Panc1 (cell line): ENCODE data around the gene UBTD2. TPM values are rescaled to one million over a fixed set of nuclear protein-coding genes. Genes with fewer than 3 reads are reported as not detected.

Experiments
- ATAC-seq: fragments of 200-7000 bp; cut with Tn5 transposase; 2 replicates; pipeline ENCODE4 v1.9.1; 2020; ENCODE audit warnings: mild to moderate bottlenecking, moderate library complexity
- BruUV-seq: library from RNA; stranded (reverse); fragments of 400-500 nt; replicated peaks from 2 replicates; lab custom pipeline; 2021; lab: Mats Ljungman, UMichigan
- CTCF ChIA-PET: fragments of 300-600 bp; sonication (Branson Sonifier 250); formaldehyde crosslinking; loops from one replicate; lab custom pipeline; 2022; ENCODE audit warnings: antibody characterized with exemption; lab: Charles Lee
- POLR2A ChIA-PET: fragments of 300-600 bp; sonication (Branson Sonifier 250); formaldehyde crosslinking; loops from one replicate; lab custom pipeline; 2022; ENCODE audit warnings: antibody characterized with exemption; lab: Charles Lee
- DNase-seq: peaks from one replicate; pipeline ENCODE4 v3.0.0-alpha.2; 2010; ENCODE audit warnings: low read depth, low spot score
- H3K27ac ChIP-seq: 2 replicates; pipeline ENCODE4 v1.5.1; 2011; ENCODE audit warnings: mild to moderate bottlenecking, low read length, inconsistent platforms
- H3K27me3 ChIP-seq: fragments of 200-500 bp; sonication (Bioruptor generic); 2 replicates; pipeline ENCODE4 v1.6.0; 2014; ENCODE audit warnings: low read length, inconsistent platforms; ENCODE audit not compliant: control insufficient read depth, insufficient read depth
- H3K36me3 ChIP-seq: fragments of 200-500 bp; sonication (Bioruptor generic); 2 replicates; pipeline ENCODE4 v1.5.1; 2014; ENCODE audit warnings: inconsistent platforms, mild to moderate bottlenecking, low read length, moderate library complexity; ENCODE audit not compliant: control insufficient read depth, insufficient read depth
- H3K4me1 ChIP-seq: 2 replicates; pipeline ENCODE4 v1.5.1; 2011; ENCODE audit warnings: inconsistent platforms, mild to moderate bottlenecking, low read length, moderate library complexity; ENCODE audit not compliant: control insufficient read depth, insufficient read depth
- H3K4me3 ChIP-seq, 2 experiments: 2 replicates each; pipeline ENCODE4 v1.5.1; 2011 to 2012; ENCODE audit warnings: low read depth in 2 of 2, low read length in 2 of 2, mild to moderate bottlenecking in 2 of 2, inconsistent platforms in 1 of 2, moderate library complexity in 1 of 2
- H3K9me3 ChIP-seq: fragments of 200-500 bp; sonication (Bioruptor generic); 2 replicates; pipeline ENCODE4 v1.5.1; 2014; ENCODE audit warnings: low read depth, mild to moderate bottlenecking, inconsistent platforms, low read length, moderate library complexity; ENCODE audit not compliant: control insufficient read depth, insufficient read depth
- POLR2AphosphoS5 ChIP-seq: IDR thresholded peaks from 2 replicates; pipeline ENCODE4 v1.6.1; 2012; ENCODE audit warnings: mild to moderate bottlenecking, low read depth, low read length, moderate library complexity
- SIN3A ChIP-seq: IDR thresholded peaks from 2 replicates; pipeline ENCODE4 v1.6.1; 2012; ENCODE audit warnings: low read depth, mild to moderate bottlenecking, low read length, moderate library complexity, borderline replicate concordance; ENCODE audit not compliant: insufficient read depth
- TCF7L2 ChIP-seq: IDR thresholded peaks from 2 replicates; pipeline ENCODE4 v1.6.1; 2011; ENCODE audit warnings: mild to moderate bottlenecking, low read depth, low read length, inconsistent platforms
- in situ Hi-C: cut with HindIII; loops from 2 replicates; pipeline ENCODE4 v1.10.0; 2016; ENCODE audit warnings: low sequenced_read_pairs, low pct_unique_long_range_greater_than_20kb
- intact Hi-C: fragments of 100-400 bp; cut with micrococcal nuclease; formaldehyde crosslinking; loops from one replicate; pipeline ENCODE4 v1.10.0; 2022; ENCODE audit not compliant: unreplicated experiment
- total RNA-seq: library from RNA; stranded (reverse); gene quantifications from one replicate; pipeline ENCODE4 v1.2.1, GENCODE V29; 2021; ENCODE audit not compliant: unreplicated experiment
- TF ChIP-seq, protein P1 (sequence below): fragments of 450-650 bp; IDR thresholded peaks from 2 replicates; pipeline ENCODE4 v1.5.1; 2017; ENCODE audit warnings: mild to moderate bottlenecking
- TF ChIP-seq, protein P2 (sequence below), 2 experiments: IDR thresholded peaks; 2 replicates each; pipeline ENCODE4 v1.6.1; 2011 to 2012; ENCODE audit warnings: low read depth in 2 of 2, control low read depth in 1 of 2, low read length in 1 of 2, mild to moderate bottlenecking in 1 of 2, moderate library complexity in 1 of 2; ENCODE audit not compliant: insufficient read depth in 1 of 2

UBTD2 gene
- total RNA-seq, 1 experiment from 2014 or later: 32.5 TPM

DNA sequence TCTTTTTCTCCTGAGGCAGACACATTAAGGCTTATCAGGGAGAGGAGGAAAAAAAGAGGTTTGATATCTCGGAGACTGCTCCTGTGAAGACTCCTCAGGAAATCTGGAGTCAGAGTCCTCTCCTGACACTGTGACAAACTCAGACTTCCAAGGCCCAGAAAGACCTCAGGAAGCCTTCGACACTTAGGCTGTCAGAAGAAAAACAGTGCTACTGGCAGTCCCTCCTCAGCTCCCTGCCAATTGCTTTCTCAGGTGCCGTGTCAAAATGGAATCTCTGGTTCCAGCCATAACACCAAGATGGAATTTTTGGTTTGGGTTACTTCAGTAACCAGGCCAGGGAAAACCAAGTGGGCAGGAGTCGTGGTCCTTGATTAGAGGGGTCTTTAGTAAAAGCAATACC lies 99.7 kb downstream of the UBTD2 start:
- Histone ChIP-seq H3K36me3 (no peaks in the 10 kb centered on the region; the same call in 1 of the 2 replicates), H3K4me1 (peaks cover 19% of the 10 kb centered on the region), H3K4me3 (no peak overlapping the region), H3K27ac (no peak overlapping the region), H3K9me3 (no peaks in the 10 kb centered on the region), H3K27me3 (no peaks in the 10 kb centered on the region)
- in situ Hi-C loops: no loop called here
- intact Hi-C loops: no loop called here
- no peak for DNase-seq
- POLR2A ChIA-PET: no interaction called here
- TF ChIP-seq, protein P1, sequence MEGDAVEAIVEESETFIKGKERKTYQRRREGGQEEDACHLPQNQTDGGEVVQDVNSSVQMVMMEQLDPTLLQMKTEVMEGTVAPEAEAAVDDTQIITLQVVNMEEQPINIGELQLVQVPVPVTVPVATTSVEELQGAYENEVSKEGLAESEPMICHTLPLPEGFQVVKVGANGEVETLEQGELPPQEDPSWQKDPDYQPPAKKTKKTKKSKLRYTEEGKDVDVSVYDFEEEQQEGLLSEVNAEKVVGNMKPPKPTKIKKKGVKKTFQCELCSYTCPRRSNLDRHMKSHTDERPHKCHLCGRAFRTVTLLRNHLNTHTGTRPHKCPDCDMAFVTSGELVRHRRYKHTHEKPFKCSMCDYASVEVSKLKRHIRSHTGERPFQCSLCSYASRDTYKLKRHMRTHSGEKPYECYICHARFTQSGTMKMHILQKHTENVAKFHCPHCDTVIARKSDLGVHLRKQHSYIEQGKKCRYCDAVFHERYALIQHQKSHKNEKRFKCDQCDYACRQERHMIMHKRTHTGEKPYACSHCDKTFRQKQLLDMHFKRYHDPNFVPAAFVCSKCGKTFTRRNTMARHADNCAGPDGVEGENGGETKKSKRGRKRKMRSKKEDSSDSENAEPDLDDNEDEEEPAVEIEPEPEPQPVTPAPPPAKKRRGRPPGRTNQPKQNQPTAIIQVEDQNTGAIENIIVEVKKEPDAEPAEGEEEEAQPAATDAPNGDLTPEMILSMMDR: no peak
- TF ChIP-seq SIN3A: no peak
- TF ChIP-seq POLR2AphosphoS5: no peak
- no TSS peak for BruUV-seq
- no peak for ATAC-seq
- CTCF ChIA-PET: interaction anchor here (0.6 kb wide), 1 partner anchor 78 kb away, joined by 8 read pairs; no protein-coding TSS in a partner anchor

DNA sequence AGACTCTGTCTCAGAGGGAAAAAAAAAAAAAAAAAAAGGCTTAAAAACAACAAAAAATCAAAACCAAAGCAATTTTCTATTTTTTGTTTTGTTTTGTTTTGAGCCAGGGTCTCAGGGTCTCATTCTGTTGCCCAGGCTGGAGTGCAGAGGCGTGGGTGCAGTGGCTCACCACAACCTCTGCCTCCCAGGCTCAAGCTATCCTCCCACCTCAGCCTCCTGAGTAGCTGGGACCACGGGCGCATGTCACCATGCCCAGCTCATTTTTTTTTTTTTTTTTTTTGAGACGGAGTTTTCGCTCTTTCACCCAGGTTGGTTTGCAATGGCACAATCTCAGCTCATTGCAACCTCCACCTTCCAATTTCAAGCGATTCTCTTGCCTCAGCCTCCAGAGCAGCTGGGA lies 101.3 kb downstream of the UBTD2 start:
- H3K27ac ChIP-seq: no peak overlapping the region
- ChIA-PET CTCF (interaction anchor here (0.6 kb wide), 1 partner anchor 190 kb away, joined by 3 read pairs; no protein-coding TSS in a partner anchor), POLR2A (interaction anchor here (0.6 kb wide), 1 partner anchor 137 kb away, joined by 9 read pairs; no protein-coding TSS in a partner anchor)
- DNase-seq (no peak), ATAC-seq (no peak)
- no peaks in the 10 kb centered on the region for H3K9me3 ChIP-seq
- H3K27me3 ChIP-seq: no peaks in the 10 kb centered on the region
- H3K4me1 ChIP-seq: peaks cover 19% of the 10 kb centered on the region
- intact Hi-C loops: no loop called here
- in situ Hi-C loops: no loop called here
- H3K4me3 ChIP-seq: no peak overlapping the region
- BruUV-seq: no TSS peak
- H3K36me3 ChIP-seq: no peaks in the 10 kb centered on the region; the same call in 1 of the 2 replicates
- TF ChIP-seq, protein P1: no peak
- TF ChIP-seq POLR2AphosphoS5: no peak
- TF ChIP-seq, protein P2, sequence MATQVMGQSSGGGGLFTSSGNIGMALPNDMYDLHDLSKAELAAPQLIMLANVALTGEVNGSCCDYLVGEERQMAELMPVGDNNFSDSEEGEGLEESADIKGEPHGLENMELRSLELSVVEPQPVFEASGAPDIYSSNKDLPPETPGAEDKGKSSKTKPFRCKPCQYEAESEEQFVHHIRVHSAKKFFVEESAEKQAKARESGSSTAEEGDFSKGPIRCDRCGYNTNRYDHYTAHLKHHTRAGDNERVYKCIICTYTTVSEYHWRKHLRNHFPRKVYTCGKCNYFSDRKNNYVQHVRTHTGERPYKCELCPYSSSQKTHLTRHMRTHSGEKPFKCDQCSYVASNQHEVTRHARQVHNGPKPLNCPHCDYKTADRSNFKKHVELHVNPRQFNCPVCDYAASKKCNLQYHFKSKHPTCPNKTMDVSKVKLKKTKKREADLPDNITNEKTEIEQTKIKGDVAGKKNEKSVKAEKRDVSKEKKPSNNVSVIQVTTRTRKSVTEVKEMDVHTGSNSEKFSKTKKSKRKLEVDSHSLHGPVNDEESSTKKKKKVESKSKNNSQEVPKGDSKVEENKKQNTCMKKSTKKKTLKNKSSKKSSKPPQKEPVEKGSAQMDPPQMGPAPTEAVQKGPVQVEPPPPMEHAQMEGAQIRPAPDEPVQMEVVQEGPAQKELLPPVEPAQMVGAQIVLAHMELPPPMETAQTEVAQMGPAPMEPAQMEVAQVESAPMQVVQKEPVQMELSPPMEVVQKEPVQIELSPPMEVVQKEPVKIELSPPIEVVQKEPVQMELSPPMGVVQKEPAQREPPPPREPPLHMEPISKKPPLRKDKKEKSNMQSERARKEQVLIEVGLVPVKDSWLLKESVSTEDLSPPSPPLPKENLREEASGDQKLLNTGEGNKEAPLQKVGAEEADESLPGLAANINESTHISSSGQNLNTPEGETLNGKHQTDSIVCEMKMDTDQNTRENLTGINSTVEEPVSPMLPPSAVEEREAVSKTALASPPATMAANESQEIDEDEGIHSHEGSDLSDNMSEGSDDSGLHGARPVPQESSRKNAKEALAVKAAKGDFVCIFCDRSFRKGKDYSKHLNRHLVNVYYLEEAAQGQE (IDR thresholded peaks at IDR 0.05; ENCODE audit: insufficient read depth in 1 of 2, low read depth in 2 of 2, low read length in 1 of 2): no peak
- no peak for TF ChIP-seq SIN3A
- no peak for TF ChIP-seq TCF7L2
